Measurements from ENCODE around the gene LHFPL3.

- no peak for TF ChIP-seq CTCF (IDR thresholded peaks at IDR 0.05)
- TF ChIP-seq POLR2A (IDR thresholded peaks at IDR 0.05) = no peak
These were observed 371.9 kb downstream of the LHFPL3 start for GRCh38 chr7:104700336-104700735.
